Measurements from ENCODE around the gene AKAP6. TPM values are rescaled to one million over a fixed set of nuclear protein-coding genes. Genes with fewer than 3 reads are reported as not detected.

The AKAP6 gene
- total RNA-seq, 1 donor from 2014 or later: 2.8 TPM

GRCh38 chr14:32606301-32606700, 277.2 kb downstream of the AKAP6 start:
- no peak overlapping the region for H3K4me2 ChIP-seq (ENCODE audit: low read length)
- Mint-ChIP-seq H3K4me1 (ENCODE audit: low read depth, unreplicated experiment) (no peaks in the 10 kb centered on the region), H3K27me3 (ENCODE audit: low read depth, unreplicated experiment) (no peaks in the 10 kb centered on the region), H3K4me3 (ENCODE audit: unreplicated experiment) (no peak overlapping the region), H3K27ac (ENCODE audit: unreplicated experiment) (no peak overlapping the region), H3K9me3 (ENCODE audit: unreplicated experiment) (no peaks in the 10 kb centered on the region), H3K36me3 (ENCODE audit: low read depth, unreplicated experiment) (no peaks in the 10 kb centered on the region)
- peaks cover 12% of the 10 kb centered on the region for H3K4me1 ChIP-seq (ENCODE audit: insufficient read depth, low read length)
- H3K4me3 ChIP-seq (ENCODE audit: insufficient read depth, low read depth, low read length): no peak overlapping the region
- no peaks in the 10 kb centered on the region for H4K20me1 ChIP-seq (ENCODE audit: insufficient read depth, low read length)
- no peaks in the 10 kb centered on the region for H3K9me3 ChIP-seq (ENCODE audit: insufficient read depth, low read depth, low read length)
- H2AFZ ChIP-seq (ENCODE audit: low read depth, low read length): no peak overlapping the region
- no peaks in the 10 kb centered on the region for H3K36me3 ChIP-seq (ENCODE audit: insufficient read depth, low read length)
- no peak for TF ChIP-seq CTCF (IDR thresholded peaks at IDR 0.05; ENCODE audit: insufficient read depth, low read depth, low read length)
- TF ChIP-seq EZH2 (IDR thresholded peaks at IDR 0.05; ENCODE audit: insufficient read depth, low read length): no peak
- no peaks in the 10 kb centered on the region for H3K79me2 ChIP-seq (ENCODE audit: insufficient read depth, low read length)
- H3K9ac ChIP-seq (ENCODE audit: low read length): no peak overlapping the region
- no peak overlapping the region for H3K27ac ChIP-seq (ENCODE audit: low read depth, low read length)
- FAIRE-seq: no peak
- no peaks in the 10 kb centered on the region for H3K27me3 ChIP-seq (ENCODE audit: insufficient read depth, low read length)
- DNase-seq (ENCODE audit: low read depth): no peak

GRCh38 chr14:32607399-32607798, 278.3 kb downstream of the AKAP6 start:
- FAIRE-seq: peak; percentile 34
- H4K20me1 ChIP-seq (ENCODE audit: insufficient read depth, low read length): no peaks in the 10 kb centered on the region
- H3K4me1 ChIP-seq (ENCODE audit: insufficient read depth, low read length): peaks cover 17% of the 10 kb centered on the region
- Mint-ChIP-seq H3K27me3 (ENCODE audit: low read depth, unreplicated experiment) (no peaks in the 10 kb centered on the region), H3K36me3 (ENCODE audit: low read depth, unreplicated experiment) (no peaks in the 10 kb centered on the region), H3K4me3 (ENCODE audit: unreplicated experiment) (no peak overlapping the region), H3K9me3 (ENCODE audit: unreplicated experiment) (no peaks in the 10 kb centered on the region), H3K27ac (ENCODE audit: unreplicated experiment) (no peak overlapping the region), H3K4me1 (ENCODE audit: low read depth, unreplicated experiment) (no peaks in the 10 kb centered on the region)
- H3K9me3 ChIP-seq (ENCODE audit: insufficient read depth, low read depth, low read length): no peaks in the 10 kb centered on the region
- no peaks in the 10 kb centered on the region for H3K79me2 ChIP-seq (ENCODE audit: insufficient read depth, low read length)
- H3K4me3 ChIP-seq (ENCODE audit: insufficient read depth, low read depth, low read length): no peak overlapping the region
- TF ChIP-seq EZH2 (IDR thresholded peaks at IDR 0.05; ENCODE audit: insufficient read depth, low read length): no peak
- TF ChIP-seq CTCF (IDR thresholded peaks at IDR 0.05; ENCODE audit: insufficient read depth, low read depth, low read length): no peak
- H3K27ac ChIP-seq (ENCODE audit: low read depth, low read length): no peak overlapping the region
- no peaks in the 10 kb centered on the region for H3K36me3 ChIP-seq (ENCODE audit: insufficient read depth, low read length)
- no peak overlapping the region for H3K4me2 ChIP-seq (ENCODE audit: low read length)
- H2AFZ ChIP-seq (ENCODE audit: low read depth, low read length): no peak overlapping the region
- H3K9ac ChIP-seq (ENCODE audit: low read length): no peak overlapping the region
- no peaks in the 10 kb centered on the region for H3K27me3 ChIP-seq (ENCODE audit: insufficient read depth, low read length)
- DNase-seq (ENCODE audit: low read depth): peak; percentile 26

- Histone ChIP-seq H3K9me3 (ENCODE audit: insufficient read depth, low read depth, low read length) (no peaks in the 10 kb centered on the region), H3K9ac (ENCODE audit: low read length) (no peak overlapping the region), H4K20me1 (ENCODE audit: insufficient read depth, low read length) (no peaks in the 10 kb centered on the region), H3K27ac (ENCODE audit: low read depth, low read length) (peak overlapping the region; percentile 28), H2AFZ (ENCODE audit: low read depth, low read length) (no peak overlapping the region), H3K27me3 (ENCODE audit: insufficient read depth, low read length) (no peaks in the 10 kb centered on the region), H3K79me2 (ENCODE audit: insufficient read depth, low read length) (no peaks in the 10 kb centered on the region), H3K4me1 (ENCODE audit: insufficient read depth, low read length) (peaks cover 17% of the 10 kb centered on the region), H3K4me3 (ENCODE audit: insufficient read depth, low read depth, low read length) (no peak overlapping the region), H3K36me3 (ENCODE audit: insufficient read depth, low read length) (no peaks in the 10 kb centered on the region), H3K4me2 (ENCODE audit: low read length) (peak overlapping the region; percentile 34)
- TF ChIP-seq CTCF (IDR thresholded peaks at IDR 0.05; ENCODE audit: insufficient read depth, low read depth, low read length) (no peak), EZH2 (IDR thresholded peaks at IDR 0.05; ENCODE audit: insufficient read depth, low read length) (no peak)
- Mint-ChIP-seq H3K27ac (ENCODE audit: unreplicated experiment) (no peak overlapping the region), H3K27me3 (ENCODE audit: low read depth, unreplicated experiment) (no peaks in the 10 kb centered on the region), H3K4me1 (ENCODE audit: low read depth, unreplicated experiment) (no peaks in the 10 kb centered on the region), H3K9me3 (ENCODE audit: unreplicated experiment) (no peaks in the 10 kb centered on the region), H3K36me3 (ENCODE audit: low read depth, unreplicated experiment) (no peaks in the 10 kb centered on the region), H3K4me3 (ENCODE audit: unreplicated experiment) (no peak overlapping the region)
- DNase-seq (ENCODE audit: low read depth) (peak; percentile 90), FAIRE-seq (peak; percentile 87)
These were observed 279.8 kb downstream of the AKAP6 start for GRCh38 chr14:32608857-32609256.
